Bronchial epithelial cell (primary cell): ENCODE measurements around the gene SHOC2. TPM values are rescaled to one million over a fixed set of nuclear protein-coding genes. Genes with fewer than 3 reads are reported as not detected.

Experiments
- DNase-seq: peaks from one replicate; pipeline ENCODE4 v3.0.0-alpha.2; 2010; ENCODE audit warnings: low read depth
- FAIRE-seq: peaks from 2 replicates; lab custom pipeline; 2011; peaks lifted over from hg19 to GRCh38; lab: Jason Lieb, UNC
- H3K27me3 ChIP-seq: 2 replicates; pipeline ENCODE4 v1.5.1; 2011; ENCODE audit warnings: low read length; ENCODE audit not compliant: control insufficient read depth, insufficient read depth
- H3K36me3 ChIP-seq: 2 replicates; pipeline ENCODE4 v1.5.1; 2011; ENCODE audit warnings: low read length; ENCODE audit not compliant: control insufficient read depth, insufficient read depth
- H3K4me3 ChIP-seq: 2 replicates; pipeline ENCODE4 v1.5.1; 2011; ENCODE audit warnings: mild to moderate bottlenecking, low read depth, low read length, control low read depth
- total RNA-seq: library from RNA; depleted of rRNA; stranded (reverse); fragments of >200 nt; gene quantifications from 2 replicates; pipeline ENCODE4 v1.2.1, GENCODE V29; 2014
- TF ChIP-seq, protein P1 (sequence below): IDR thresholded peaks from 2 replicates; pipeline ENCODE4 v1.5.1; 2011; ENCODE audit warnings: mild to moderate bottlenecking, moderate library complexity, low read length, control low read depth, inconsistent platforms; ENCODE audit not compliant: insufficient read depth, severe bottlenecking

Gene SHOC2
- total RNA-seq, 1 donor from 2014 or later: 30.3 TPM

DNA sequence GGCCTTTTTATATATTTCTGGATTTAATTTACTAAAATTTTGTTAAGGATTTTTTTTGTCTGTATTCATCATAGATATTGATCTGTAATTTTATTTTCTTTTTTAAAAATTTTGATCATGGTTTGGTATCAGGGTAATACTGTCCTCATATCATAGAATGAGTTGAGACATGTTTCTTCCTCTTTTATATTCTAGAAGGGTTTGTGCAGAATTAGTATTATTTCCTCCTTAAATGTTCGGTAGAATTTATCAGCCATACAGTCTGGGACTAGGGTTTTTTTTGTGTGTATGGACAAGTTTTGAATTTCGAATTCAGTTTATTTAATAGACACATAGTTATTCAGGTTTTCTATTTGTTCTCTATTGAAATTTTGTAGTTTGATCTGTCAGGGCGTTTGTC lies 54.0 kb downstream of the SHOC2 start:
- Histone ChIP-seq H3K27me3 (no peaks in the 10 kb centered on the region), H3K36me3 (no peaks in the 10 kb centered on the region), H3K4me3 (no peak overlapping the region)
- TF ChIP-seq, protein P1, sequence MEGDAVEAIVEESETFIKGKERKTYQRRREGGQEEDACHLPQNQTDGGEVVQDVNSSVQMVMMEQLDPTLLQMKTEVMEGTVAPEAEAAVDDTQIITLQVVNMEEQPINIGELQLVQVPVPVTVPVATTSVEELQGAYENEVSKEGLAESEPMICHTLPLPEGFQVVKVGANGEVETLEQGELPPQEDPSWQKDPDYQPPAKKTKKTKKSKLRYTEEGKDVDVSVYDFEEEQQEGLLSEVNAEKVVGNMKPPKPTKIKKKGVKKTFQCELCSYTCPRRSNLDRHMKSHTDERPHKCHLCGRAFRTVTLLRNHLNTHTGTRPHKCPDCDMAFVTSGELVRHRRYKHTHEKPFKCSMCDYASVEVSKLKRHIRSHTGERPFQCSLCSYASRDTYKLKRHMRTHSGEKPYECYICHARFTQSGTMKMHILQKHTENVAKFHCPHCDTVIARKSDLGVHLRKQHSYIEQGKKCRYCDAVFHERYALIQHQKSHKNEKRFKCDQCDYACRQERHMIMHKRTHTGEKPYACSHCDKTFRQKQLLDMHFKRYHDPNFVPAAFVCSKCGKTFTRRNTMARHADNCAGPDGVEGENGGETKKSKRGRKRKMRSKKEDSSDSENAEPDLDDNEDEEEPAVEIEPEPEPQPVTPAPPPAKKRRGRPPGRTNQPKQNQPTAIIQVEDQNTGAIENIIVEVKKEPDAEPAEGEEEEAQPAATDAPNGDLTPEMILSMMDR: no peak
- no peak for DNase-seq
- FAIRE-seq: no peak

DNA sequence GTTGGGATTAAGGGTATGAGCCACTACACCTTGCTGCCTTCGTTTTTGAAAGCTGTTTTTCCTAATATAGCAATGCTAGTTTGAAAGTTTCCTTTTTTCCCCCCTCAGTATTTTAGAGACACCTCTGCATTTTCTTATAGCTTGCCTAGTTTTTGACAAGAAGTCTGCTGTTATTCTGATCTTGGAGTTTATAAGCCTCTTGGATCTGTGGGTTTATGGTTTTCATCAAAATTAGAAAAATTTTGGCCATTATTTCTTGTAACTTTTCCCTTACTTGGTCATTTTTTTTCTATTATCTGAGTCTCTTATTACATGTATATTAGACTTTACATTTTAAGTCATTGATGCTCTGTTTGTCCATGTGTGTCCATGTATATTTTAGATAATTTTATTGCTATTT lies 57.2 kb downstream of the SHOC2 start:
- no peaks in the 10 kb centered on the region for H3K27me3 ChIP-seq
- TF ChIP-seq, protein P1: no peak
- H3K4me3 ChIP-seq: no peak overlapping the region
- H3K36me3 ChIP-seq: no peaks in the 10 kb centered on the region
- no peak for DNase-seq
- no peak for FAIRE-seq

DNA sequence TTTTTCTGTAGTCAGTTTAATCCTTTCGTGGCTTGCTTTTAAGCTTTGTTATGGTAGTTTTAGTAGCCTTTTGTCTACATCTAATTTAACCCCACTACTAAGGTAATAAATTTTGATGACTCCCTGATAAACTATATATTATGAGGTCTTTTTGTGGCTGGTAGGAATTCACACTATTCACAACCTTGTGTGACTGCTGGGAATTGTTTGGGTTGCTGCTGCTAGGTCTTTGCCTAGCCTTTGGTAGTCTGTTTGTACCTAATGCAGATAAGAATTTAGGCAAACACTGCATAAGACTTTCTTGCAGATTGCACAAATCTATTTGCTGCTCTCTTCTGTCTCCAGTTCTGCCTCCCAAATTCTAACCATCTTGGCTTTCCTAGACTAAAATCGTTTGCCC lies 58.3 kb downstream of the SHOC2 start:
- no peak overlapping the region for H3K4me3 ChIP-seq
- FAIRE-seq (no peak), DNase-seq (no peak)
- no peaks in the 10 kb centered on the region for H3K27me3 ChIP-seq
- H3K36me3 ChIP-seq: no peaks in the 10 kb centered on the region
- TF ChIP-seq, protein P1: no peak

DNA sequence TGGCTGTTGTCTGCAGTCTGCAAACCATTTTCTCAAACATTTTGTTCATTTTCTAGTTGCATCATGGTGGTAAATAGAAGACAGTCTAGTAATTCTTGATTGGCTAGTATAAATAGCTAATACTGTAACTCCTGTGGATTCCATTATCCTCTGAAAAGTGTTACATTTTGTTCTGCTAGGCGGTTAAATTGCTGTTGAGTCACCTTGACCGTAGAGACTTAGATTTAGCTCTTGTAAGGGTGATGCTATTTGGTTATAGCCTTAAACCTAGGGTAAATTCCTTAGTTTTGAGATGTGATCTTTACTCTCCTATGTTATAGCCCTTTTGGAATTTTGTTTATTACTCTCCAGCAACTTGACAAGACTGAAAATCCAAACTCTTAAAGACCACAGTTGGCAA lies 58.8 kb downstream of the SHOC2 start:
- no peak for FAIRE-seq

DNA sequence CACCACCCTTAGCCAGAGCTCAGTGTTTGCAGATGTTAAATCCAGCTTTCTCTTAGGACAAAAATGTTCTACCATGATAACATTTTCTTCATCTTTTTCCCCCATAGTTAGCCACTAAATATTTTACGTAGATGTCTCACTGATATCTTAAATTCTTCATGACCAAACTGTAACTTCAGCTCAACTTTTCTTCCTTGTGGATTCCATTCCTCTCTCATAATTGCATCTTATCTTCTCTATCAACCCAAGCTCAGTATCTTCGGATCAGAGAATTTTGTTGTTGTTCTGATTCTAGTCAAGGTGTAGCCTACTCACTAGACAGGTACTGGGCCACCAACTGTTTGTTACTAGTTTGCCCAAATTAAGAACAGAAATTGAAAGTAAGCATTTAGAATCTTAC lies 60.2 kb downstream of the SHOC2 start:
- FAIRE-seq (no peak), DNase-seq (no peak)
- TF ChIP-seq, protein P1: no peak
- Histone ChIP-seq H3K36me3 (no peaks in the 10 kb centered on the region), H3K27me3 (no peaks in the 10 kb centered on the region), H3K4me3 (no peak overlapping the region)

More for the DNA sequence above, 58.8 kb downstream of the SHOC2 start:
- H3K36me3 ChIP-seq: no peaks in the 10 kb centered on the region
- no peak for DNase-seq
- no peaks in the 10 kb centered on the region for H3K27me3 ChIP-seq
- no peak overlapping the region for H3K4me3 ChIP-seq
- TF ChIP-seq, protein P1: no peak

DNA sequence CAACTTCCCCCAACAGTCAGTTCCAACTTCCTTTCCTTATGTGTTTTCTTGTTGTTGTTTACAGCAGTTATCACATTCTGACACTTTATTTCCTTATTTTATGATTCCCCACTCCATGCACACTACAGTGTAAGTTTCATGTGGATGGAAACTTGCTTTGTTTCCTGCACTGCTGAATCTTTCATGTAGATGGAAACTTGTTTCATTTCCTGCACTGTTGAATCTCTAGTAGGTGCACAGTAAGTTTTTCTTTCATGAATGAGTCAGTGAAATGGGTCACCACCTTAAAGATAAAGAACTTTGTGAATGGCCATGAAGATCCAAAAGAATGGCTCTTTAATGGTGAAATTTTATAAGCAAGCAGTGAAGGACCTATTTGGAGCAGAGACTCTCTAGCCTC lies 61.4 kb downstream of the SHOC2 start:
- H3K27me3 ChIP-seq: no peaks in the 10 kb centered on the region
- DNase-seq: no peak
- no peak for FAIRE-seq
- H3K36me3 ChIP-seq: no peaks in the 10 kb centered on the region
- H3K4me3 ChIP-seq: no peak overlapping the region
- TF ChIP-seq, protein P1: no peak
